D721Med (cell line): ENCODE measurements around the gene BCLAF3.

ENCODE experiments used
- DNase-seq: peaks from one replicate; pipeline ENCODE4 v3.0.0; 2011; ENCODE audit warnings: low spot score; ENCODE audit not compliant: insufficient read length
- FAIRE-seq: peaks from 2 replicates; lab custom pipeline; 2011; peaks lifted over from hg19 to GRCh38; lab: Jason Lieb, UNC
- CTCF ChIP-seq: IDR thresholded peaks from 2 replicates; pipeline ENCODE4 v1.5.1; 2012; ENCODE audit warnings: mild to moderate bottlenecking, control low read depth; ENCODE audit not compliant: insufficient read depth; ENCODE audit errors: missing control alignments

The BCLAF3 gene

DNA sequence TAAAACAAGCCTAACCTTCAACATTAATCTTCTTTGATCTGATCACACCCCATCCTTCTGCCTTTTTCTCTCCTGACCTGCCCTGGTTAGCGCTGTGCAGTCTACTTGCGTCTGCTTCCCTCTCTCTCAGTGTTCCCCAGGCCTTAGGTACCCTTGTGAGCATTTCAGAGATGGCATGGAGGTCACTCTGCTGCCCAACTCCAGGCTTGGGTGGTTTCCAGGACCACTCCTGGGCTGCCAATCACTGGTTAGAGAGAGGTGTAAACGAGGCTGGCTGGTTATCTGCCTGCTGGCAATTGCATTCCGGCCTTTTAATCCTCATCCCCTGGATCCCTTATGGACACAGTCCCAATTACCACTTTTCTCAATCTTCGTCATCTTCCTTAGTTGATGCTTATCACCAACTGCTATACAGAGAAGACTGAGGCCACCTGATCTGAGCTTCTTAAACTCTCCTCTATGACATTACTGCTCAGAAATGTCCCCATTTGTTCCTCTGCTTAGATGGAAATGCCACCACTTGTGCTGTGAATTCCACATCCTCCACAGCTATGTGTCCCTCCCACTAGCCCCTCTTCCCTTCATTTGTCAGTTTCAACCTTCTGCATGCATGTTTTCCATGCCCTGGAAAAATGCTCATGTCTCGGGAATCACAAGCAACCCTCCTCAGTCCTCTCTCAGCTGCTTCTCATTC is 29.0 kb upstream of the BCLAF3 start:
- DNase-seq (no peak), FAIRE-seq (no peak)
- no peak for TF ChIP-seq CTCF

GRCh38 chrX:20016616-20016945 is 25.7 kb upstream of the BCLAF3 start:
- FAIRE-seq = no peak
- TF ChIP-seq CTCF = no peak
- no peak for DNase-seq

- DNase-seq = no peak
- no peak for TF ChIP-seq CTCF
- no peak for FAIRE-seq
Observed at GRCh38 chrX:20015945-20016615, 25.2 kb upstream of the BCLAF3 start.

DNA sequence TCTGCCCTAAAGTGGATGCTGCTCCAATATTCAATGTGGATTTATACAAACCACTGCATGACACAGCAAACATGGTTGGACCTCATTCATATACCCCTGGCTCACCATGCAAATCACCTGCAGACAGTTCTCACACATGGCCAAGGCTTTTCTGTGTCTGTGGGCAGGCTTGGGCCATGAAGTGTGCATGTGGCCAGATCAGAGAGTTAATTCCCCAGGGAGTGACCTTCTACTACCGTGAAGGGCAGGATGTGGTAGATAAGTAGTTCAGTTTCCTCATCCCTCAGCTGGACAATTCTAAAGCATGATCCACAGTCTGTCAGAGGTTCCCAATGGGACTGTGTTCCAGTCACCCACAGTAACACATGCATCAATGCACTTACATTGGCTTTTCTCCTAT is 24.6 kb upstream of the BCLAF3 start:
- no peak for DNase-seq
- no peak for FAIRE-seq
- no peak for TF ChIP-seq CTCF

DNA sequence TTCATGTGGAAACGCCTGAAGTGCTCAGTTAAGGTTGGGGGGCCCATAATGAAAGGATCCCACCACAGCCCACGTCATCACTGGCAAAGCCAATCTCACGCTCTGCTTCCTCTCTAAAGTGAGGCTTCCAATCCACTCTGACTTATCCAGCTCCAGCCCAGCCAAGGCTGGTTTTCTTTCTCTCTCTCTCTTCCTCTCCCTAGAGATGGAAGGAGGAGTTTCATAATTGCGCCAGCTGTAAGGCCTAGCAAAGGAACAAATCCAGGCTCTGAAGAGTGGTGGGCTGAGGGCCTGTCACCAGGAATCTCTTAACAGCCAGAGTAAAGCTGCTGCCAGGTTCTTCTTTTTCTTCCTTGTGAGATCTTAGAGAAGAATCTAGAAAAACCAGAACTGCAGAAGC is 20.7 kb upstream of the BCLAF3 start:
- no peak for FAIRE-seq
- DNase-seq = no peak
- no peak for TF ChIP-seq CTCF

DNA sequence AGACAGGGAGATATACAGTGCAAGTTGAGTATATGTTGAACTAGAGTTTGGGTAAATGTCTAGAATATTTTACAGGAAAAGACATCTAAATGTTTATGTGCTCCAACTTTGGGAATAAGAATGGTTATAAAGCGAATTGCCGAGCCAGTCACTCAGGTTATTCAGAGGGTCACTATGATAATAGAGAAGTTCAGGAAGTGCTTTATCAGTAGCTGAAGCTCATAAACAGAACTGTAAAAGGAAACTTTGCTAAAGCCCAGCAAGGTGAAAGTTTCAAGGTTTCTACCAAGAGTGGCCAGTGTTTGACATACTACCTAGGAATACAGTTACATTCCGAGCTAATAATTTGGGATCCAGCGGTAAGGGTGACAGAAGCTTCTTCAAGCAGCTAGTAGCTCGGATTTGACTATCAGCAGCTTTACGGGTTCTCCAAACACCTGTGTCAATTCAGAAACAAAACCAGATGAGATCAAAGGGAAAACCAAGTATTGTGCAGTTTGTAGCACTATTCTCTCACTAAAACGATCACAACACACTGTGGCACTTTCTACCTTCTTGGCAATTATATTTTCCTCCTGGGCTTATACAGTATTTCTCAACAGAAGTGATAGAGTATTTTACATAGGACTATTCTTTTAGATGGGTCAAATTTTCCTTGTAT is 17.2 kb upstream of the BCLAF3 start:
- no peak for DNase-seq
- no peak for TF ChIP-seq CTCF
- no peak for FAIRE-seq

- DNase-seq = no peak
- no peak for TF ChIP-seq CTCF
- no peak for FAIRE-seq
Observed at GRCh38 chrX:20005883-20006282, 15.0 kb upstream of the BCLAF3 start.
